ENCODE data around the gene HERC2. TPM values are rescaled to one million over a fixed set of nuclear protein-coding genes. Genes with fewer than 3 reads are reported as not detected.

HERC2 gene
- total and polyA plus RNA-seq, 2 of the 4 experiments (the other 2 are of a cell fraction): 20.8 to 28.9 TPM

- in situ Hi-C loops (cut with MboI; ENCODE audit: low sequenced_read_pairs) (no loop called here), intact Hi-C loops (cut with micrococcal nuclease) (no loop called here), dilution Hi-C loops (cut with HindIII; ENCODE audit: low sequenced_read_pairs, unreplicated experiment) (no loop called here)
- Histone ChIP-seq H2BK5ac (ENCODE audit: low read depth, low read length, poor library complexity, severe bottlenecking) (no peak overlapping the region), H2AFZ (replicated peaks; ENCODE audit: low read length, poor library complexity) (no peak overlapping the region), H3K27ac (ENCODE audit: insufficient read depth, low read length) (no peak overlapping the region), H3K14ac (replicated peaks; ENCODE audit: low read depth, low read length) (no peak overlapping the region), H3K4me2 (ENCODE audit: low read depth, low read length) (no peak overlapping the region), H4K5ac (ENCODE audit: low read depth, low read length) (no peak overlapping the region), H4K91ac (ENCODE audit: insufficient read depth, low read depth, low read length) (no peak overlapping the region), H2BK120ac (ENCODE audit: low read depth, low read length) (no peak overlapping the region), H3K18ac (ENCODE audit: low read depth, low read length) (no peak overlapping the region), H2BK20ac (ENCODE audit: low read depth, low read length) (no peak overlapping the region), H3K4me3 (ENCODE audit: insufficient read depth, low read depth, low read length) (no peak overlapping the region), H4K8ac (ENCODE audit: low read depth in 2 of 2, low read length in 2 of 2) (no peak overlapping the region), H3K4me1 (ENCODE audit: control insufficient read depth, insufficient read depth, low read length) (no peaks in the 10 kb centered on the region), H2AK9ac (replicated peaks; ENCODE audit: low read depth, low read length, poor library complexity) (no peak overlapping the region), H3K23ac (ENCODE audit: low read depth, low read length) (no peak overlapping the region), H3K36me3 (ENCODE audit: control insufficient read depth, insufficient read depth, low read length) (peaks cover 37% of the 10 kb centered on the region), H4K20me1 (ENCODE audit: insufficient read depth, low read length) (peaks cover 3% of the 10 kb centered on the region; the same call in 1 of the 2 replicates), H3K9me1 (ENCODE audit: insufficient read depth, low read length) (0 out of 2 replicates have a peak, but pooled peaks cover 7% of the 10 kb centered on the region), H3K56ac (ENCODE audit: extremely low read depth, insufficient read depth, low read length) (no peak overlapping the region), H3K79me1 (ENCODE audit: low read depth in 1 of 2, low read length in 2 of 2) (peaks cover 6 to 30% of the 10 kb centered on the region in 2 experiments; a peak in 1 of 4 replicates), H2AK5ac (ENCODE audit: low read depth, low read length) (no peak overlapping the region), H3K9me3 (ENCODE audit: control insufficient read depth, insufficient read depth, low read length) (no peaks in the 10 kb centered on the region), H3K27me3 (ENCODE audit: control insufficient read depth, insufficient read depth, low read length) (no peaks in the 10 kb centered on the region), H3K9ac (ENCODE audit: low read depth, low read length) (no peak overlapping the region), H2BK15ac (ENCODE audit: low read depth, low read length) (no peak overlapping the region), H3K4ac (ENCODE audit: low read depth, low read length) (no peak overlapping the region)
- CTCF ChIA-PET: interaction anchor here (0.5 kb wide), 1 partner anchor 166 kb away, joined by 3 read pairs; no protein-coding TSS in a partner anchor
- peak; percentile 49 for ATAC-seq (ENCODE audit: low read depth)
- no TSS peak for BruUV-seq (replicated peaks)
- TF ChIP-seq RAD21 (IDR thresholded peaks at IDR 0.05; ENCODE audit: low read length) (no peak), BHLHE40 (IDR thresholded peaks at IDR 0.05; ENCODE audit: low read depth, low read length) (no peak), USF2 (IDR thresholded peaks at IDR 0.05; ENCODE audit: low read depth, low read length) (no peak), CEBPB (IDR thresholded peaks at IDR 0.05; ENCODE audit: low read depth, low read length) (no peak), SMC3 (IDR thresholded peaks at IDR 0.05; ENCODE audit: low read depth, low read length) (no peak), ELK1 (IDR thresholded peaks at IDR 0.05; ENCODE audit: borderline replicate concordance, low read depth, low read length) (no peak), CHD1 (IDR thresholded peaks at IDR 0.05; ENCODE audit: low read depth, low read length) (no peak), MXI1 (IDR thresholded peaks at IDR 0.05; ENCODE audit: borderline replicate concordance, low read depth, low read length) (no peak), NFE2L2 (IDR thresholded peaks at IDR 0.05; ENCODE audit: low read depth, low read length) (no peak)
- 57% methylated on average over 9 of the region's 27 CpGs; no CpG with 5 or more reads in 1 of the 2 experiments for WGBS, 2 experiments (ENCODE audit: extremely low coverage in 2 of 2, insufficient read length in 1 of 2)
- POLR2A ChIA-PET (ENCODE audit: unreplicated experiment): no interaction called here
- no peak for DNase-seq
Measured at GRCh38 chr15:28273873-28274610, 47.9 kb downstream of the HERC2 start.
